Pancreas (tissue), 10 donors: ENCODE results near the gene TMA7. TPM values are rescaled to one million over a fixed set of nuclear protein-coding genes. Genes with fewer than 3 reads are reported as not detected.
"Not testable (repeated sequence)": the region's sequence is repeated elsewhere in the genome, so short reads cannot be mapped to it uniquely, and the experiment has no call there.

Experiments used
- ATAC-seq, 4 donors: fragments of 200-7000 bp; cut with Tn5 transposase; one replicate each; pipeline versions ENCODE4 v1.8.0 to v1.9.1; 2020; ENCODE audit warnings: mild to moderate bottlenecking in 4 of 4, moderate library complexity in 4 of 4
- DNase-seq, 6 donors: peaks; one replicate each; pipeline ENCODE4 v3.0.0-alpha.2; 2020
- FAIRE-seq: peaks from 2 replicates; lab custom pipeline; 2012; peaks lifted over from hg19 to GRCh38; lab: Jason Lieb, UNC
- H3K27ac ChIP-seq, 4 donors: fragments of 200-600 bp; sonication (generic); 1 replicate in 3 of 4; 2 replicates in 1 of 4; pipeline versions ENCODE4 v1.5.0 to v1.8.0; 2020
- H3K27me3 ChIP-seq, 4 donors: fragments of 200-600 bp; one replicate each; pipeline ENCODE4 v1.8.0; 2021
- H3K36me3 ChIP-seq, 3 donors: fragments of 200-600 bp; sonication (generic) in 1 of 3; one replicate each; pipeline versions ENCODE4 v1.5.0 to v1.8.0; 2020 to 2021
- H3K4me1 ChIP-seq, 3 donors: fragments of 200-600 bp; one replicate each; pipeline ENCODE4 v1.8.0; 2021
- H3K4me3 ChIP-seq, 4 donors: fragments of 200-600 bp; sonication (generic) in 2 of 4; one replicate each; pipeline versions ENCODE4 v1.5.0 to v1.8.0; 2020 to 2021
- H3K9me3 ChIP-seq, 4 donors: fragments of 200-600 bp; one replicate each; pipeline ENCODE4 v1.8.0; 2021
- CTCF ChIP-seq, 4 donors: fragments of 200-600 bp; sonication (generic) in 3 of 4; IDR thresholded peaks; one replicate each; pipeline versions ENCODE4 v1.5.0 to v1.8.0; 2021; ENCODE audit warnings: antibody characterized with exemption in 4 of 4
- WGBS, 2 donors: extraction: QIAGEN DNeasy Blood & Tissue Kit; methylation state at CpG; one replicate each; pipeline ENCODE4 v1.1.7; 2013; 5-methylcytosine and 5-hydroxymethylcytosine counted together
- intact Hi-C, 3 donors: fragments of 100-400 bp; cut with DNase I; formaldehyde crosslinking; loops; one replicate each; pipeline versions ENCODE4 v1.11.1 to v1.14.2; 2022
- polyA plus RNA-seq, 2 donors: library from polyadenylated mRNA; stranded (reverse); fragments of 200-250 nt; gene quantifications; one replicate each; pipeline ENCODE4 v1.2.3, GENCODE V29; 2013
- total RNA-seq, 6 donors: library from RNA; stranded (reverse); fragmentation: NEBNext Ultra II Directional in 4 of 6; extraction: Animal tissue kit (Norgen Biotek cat#: 25700) in 4 of 6; gene quantifications; one replicate each; pipeline versions ENCODE4 v1.2.1 to v1.2.4, GENCODE V29; 2021 to 2023
- donor health status: healthy with polysubstance abuse.
- donor health status: DM: no; HTN: no; CAD: no; lungs with moderate emphysema.
- donor health status: DM: no; HTN: no; CAD: no.
- donor health status: control.
- donor health status: control.
- donor health status: Bipolar disorder and iron deficiency.
- donor health status: DM: yes; HTN: yes; CAD: no.
- donor health status: DM: no; HTN: no; CAD: no.
- donor health status: DM: no; HTN: no; CAD: no.
- donor health status: DM: yes; HTN: yes; CAD: no.

The TMA7 gene
- total and polyA plus RNA-seq, 8 donors = 59.0 to 320 (median 72.5) TPM

- TF ChIP-seq CTCF (IDR thresholded peaks at IDR 0.05) = no peak
- DNase-seq = no peak
- Histone ChIP-seq H3K9me3 (no peaks in the 10 kb centered on the region), H3K27ac (no peak overlapping the region), H3K27me3 (no peaks in the 10 kb centered on the region), H3K4me1 (peaks cover 0 to 7% (median 5%) of the 10 kb centered on the region in 3 donors), H3K36me3 (no peaks in the 10 kb centered on the region), H3K4me3 (no peak overlapping the region)
- WGBS, 2 donors = 74 to 84% methylated on average over 9 of the region's 9 CpGs
- no peak for ATAC-seq
- no peak for FAIRE-seq
- intact Hi-C loops = loop anchor here in 1 of 3 donors (5.0 kb wide), 1 partner anchor 74 kb away; no protein-coding TSS in a partner anchor
Measured at GRCh38 chr3:48477959-48478520, 38.0 kb downstream of the TMA7 start.

GRCh38 chr3:48478626-48479555 lies 38.8 kb downstream of the TMA7 start:
- Histone ChIP-seq H3K36me3 (no peaks in the 10 kb centered on the region), H3K27ac (no peak overlapping the region), H3K4me1 (no peaks in the 10 kb centered on the region), H3K9me3 (no peaks in the 10 kb centered on the region), H3K4me3 (no peak overlapping the region), H3K27me3 (no peaks in the 10 kb centered on the region)
- 80 to 81% methylated on average over 19 of the region's 19 CpGs for whole genome bisulfite sequencing, 2 donors
- FAIRE-seq (no peak), DNase-seq (peak in 1 of 6 donors; percentile 41), ATAC-seq (no peak)
- intact Hi-C loops = loop anchor here in 1 of 3 donors (5.0 kb wide), 1 partner anchor 73 kb away; no protein-coding TSS in a partner anchor
- no peak for TF ChIP-seq CTCF (IDR thresholded peaks at IDR 0.05)

- H3K36me3 ChIP-seq, FAIRE-seq, H3K9me3 ChIP-seq, H3K27ac ChIP-seq, H3K4me1 ChIP-seq, H3K27me3 ChIP-seq, H3K4me3 ChIP-seq, ATAC-seq, intact Hi-C loops: not testable (repeated sequence)
- peak in 1 of 6 donors; percentile 4 for DNase-seq
- 94 to 95% methylated on average over 11 of the region's 11 CpGs for WGBS, 2 donors
Measured at GRCh38 chr3:48480891-48481290, 40.8 kb downstream of the TMA7 start.

GRCh38 chr3:48482822-48483221 lies 42.8 kb downstream of the TMA7 start:
- 84 to 85% methylated on average over 6 of the region's 6 CpGs for WGBS, 2 donors
- DNase-seq = peak in 2 of 6 donors; percentile 3 to 16
- H3K9me3 ChIP-seq, H3K27me3 ChIP-seq, ATAC-seq, FAIRE-seq, H3K4me1 ChIP-seq, H3K36me3 ChIP-seq, H3K27ac ChIP-seq, intact Hi-C loops, H3K4me3 ChIP-seq: not testable (repeated sequence)

GRCh38 chr3:48486952-48487351 lies 46.9 kb downstream of the TMA7 start:
- WGBS, 2 donors = 91 to 97% methylated on average over 5 of the region's 5 CpGs

More at GRCh38 chr3:48486952-48487351, 46.9 kb downstream of the TMA7 start:
- intact Hi-C loops = no loop called here
- H3K27me3 ChIP-seq = no peaks in the 10 kb centered on the region
- H3K4me3 ChIP-seq = no peak overlapping the region
- DNase-seq (no peak), ATAC-seq (no peak), FAIRE-seq (no peak)
- H3K9me3 ChIP-seq = no peaks in the 10 kb centered on the region
- no peaks in the 10 kb centered on the region for H3K36me3 ChIP-seq
- TF ChIP-seq CTCF (IDR thresholded peaks at IDR 0.05) = no peak
- no peak overlapping the region for H3K27ac ChIP-seq
- H3K4me1 ChIP-seq = no peaks in the 10 kb centered on the region
